WTC11 (cell line): ENCODE results near the gene RAPGEF1. TPM values are rescaled to one million over a fixed set of nuclear protein-coding genes. Genes with fewer than 3 reads are reported as not detected.
A peak's percentile ranks its signal among the peaks of the same experiment; 100 is the strongest.

Source experiments
- ATAC-seq: fragments of 200-7000 bp; cut with Tn5 transposase; 2 replicates; pipeline ENCODE4 v1.10.0; 2021; ENCODE audit warnings: mild to moderate bottlenecking, moderate library complexity
- CTCF ChIA-PET: fragments of 300-600 bp; sonication (Branson Sonifier 250); formaldehyde crosslinking; loops from one replicate; lab custom pipeline; 2021; ENCODE audit warnings: antibody characterized with exemption; lab: Charles Lee
- POLR2A ChIA-PET: fragments of 350-600 bp; sonication (Branson Sonifier 250); formaldehyde crosslinking; loops from one replicate; lab custom pipeline; 2021; ENCODE audit warnings: antibody characterized with exemption; lab: Charles Lee
- DNase-seq: peaks from one replicate; pipeline ENCODE4 v3.0.0; 2021; ENCODE audit warnings: low spot score
- H3K27ac Mint-ChIP-seq: 2 replicates; pipeline ENCODE4 v1.8.0; 2021; ENCODE audit warnings: mixed read lengths
- H3K27me3 Mint-ChIP-seq: 2 replicates; pipeline ENCODE4 v1.8.0; 2021; ENCODE audit warnings: low read depth, mild to moderate bottlenecking, moderate library complexity, mixed read lengths
- H3K36me3 Mint-ChIP-seq: 2 replicates; pipeline ENCODE4 v1.8.0; 2021; ENCODE audit warnings: mixed read lengths
- H3K4me1 Mint-ChIP-seq: 2 replicates; pipeline ENCODE4 v1.8.0; 2022; ENCODE audit warnings: mixed read lengths
- H3K4me3 Mint-ChIP-seq: 2 replicates; pipeline ENCODE4 v1.8.0; 2021; ENCODE audit warnings: mild to moderate bottlenecking, moderate library complexity, mixed read lengths
- H3K9me3 Mint-ChIP-seq: 2 replicates; pipeline ENCODE4 v1.8.0; 2021; ENCODE audit warnings: mixed read lengths
- AFF4 ChIP-seq: sonication (generic); formaldehyde crosslinking; IDR thresholded peaks from 2 replicates; pipeline ENCODE4 v1.8.1; 2023; ENCODE audit warnings: mild to moderate bottlenecking, missing genetic modification reagents, borderline replicate concordance
- MYBL2 ChIP-seq: sonication (generic); formaldehyde crosslinking; IDR thresholded peaks from 2 replicates; pipeline ENCODE4 v1.8.1; 2023; ENCODE audit warnings: mild to moderate bottlenecking, moderate library complexity, missing genetic modification reagents
- NFATC4 ChIP-seq: fragments of 250-450 bp; sonication (Bioruptor Pico); IDR thresholded peaks from 2 replicates; pipeline ENCODE4 v1.9.0; 2021; ENCODE audit warnings: mild to moderate bottlenecking
- RORB ChIP-seq: fragments of 250-450 bp; sonication (Bioruptor Pico); IDR thresholded peaks from 2 replicates; pipeline ENCODE4 v1.9.0; 2021; ENCODE audit warnings: mild to moderate bottlenecking
- SMAD3 ChIP-seq: sonication (generic); formaldehyde crosslinking; IDR thresholded peaks from 2 replicates; pipeline ENCODE4 v1.8.0; 2022; ENCODE audit warnings: missing genetic modification reagents, mild to moderate bottlenecking, borderline replicate concordance
- TEAD4 ChIP-seq: sonication (generic); formaldehyde crosslinking; IDR thresholded peaks from 2 replicates; pipeline ENCODE4 v1.8.0; 2022; ENCODE audit warnings: mild to moderate bottlenecking, missing genetic modification reagents
- ZBTB43 ChIP-seq: sonication (generic); formaldehyde crosslinking; IDR thresholded peaks from 2 replicates; pipeline ENCODE4 v1.8.1; 2023; ENCODE audit warnings: mild to moderate bottlenecking, missing genetic modification reagents
- ZNF281 ChIP-seq: sonication (generic); formaldehyde crosslinking; IDR thresholded peaks from 2 replicates; pipeline ENCODE4 v1.8.0; 2023; ENCODE audit warnings: mild to moderate bottlenecking, missing genetic modification reagents
- ZNF317 ChIP-seq: sonication (generic); formaldehyde crosslinking; IDR thresholded peaks from 2 replicates; pipeline ENCODE4 v1.8.1; 2023; ENCODE audit warnings: low read depth, mild to moderate bottlenecking, moderate library complexity, missing genetic modification reagents, borderline replicate concordance
- total RNA-seq: library from RNA; stranded (reverse); gene quantifications from 3 replicates; pipeline ENCODE4 v1.2.3, GENCODE V29; 2021
- TF ChIP-seq, protein P1 (sequence below): sonication (generic); formaldehyde crosslinking; conservative IDR thresholded peaks from 2 replicates; pipeline ENCODE4 v1.8.1; 2023; ENCODE audit warnings: mild to moderate bottlenecking, low read depth, missing genetic modification reagents, moderate library complexity
- TF ChIP-seq, protein P2 (sequence below): sonication (generic); formaldehyde crosslinking; IDR thresholded peaks from 2 replicates; pipeline ENCODE4 v1.8.1; 2022; ENCODE audit warnings: mild to moderate bottlenecking, missing genetic modification reagents, moderate library complexity, borderline replicate concordance
- TF ChIP-seq, protein P3 (sequence below): fragments of 250-450 bp; sonication (Bioruptor Pico); conservative IDR thresholded peaks from 2 replicates; pipeline ENCODE4 v1.9.0; 2021; ENCODE audit warnings: mild to moderate bottlenecking

Gene RAPGEF1
- total RNA-seq, 1 experiment from 2014 or later: 66.2 TPM

GRCh38 chr9:131543141-131543540 is 196.7 kb downstream of the RAPGEF1 start:
- H3K27me3 Mint-ChIP-seq: peaks cover 52% of the 10 kb centered on the region
- CTCF ChIA-PET: no interaction called here
- peaks cover 30% of the 10 kb centered on the region for H3K36me3 Mint-ChIP-seq
- POLR2A ChIA-PET: no interaction called here
- no peak for ATAC-seq
- no peak for DNase-seq
- TF ChIP-seq NFATC4 (no peak), ZNF317 (CRISPR knock-in tag) (peak; percentile 98)
- no peak overlapping the region for H3K27ac Mint-ChIP-seq
- H3K4me3 Mint-ChIP-seq: no peak overlapping the region
- peaks cover 7% of the 10 kb centered on the region for H3K4me1 Mint-ChIP-seq
- H3K9me3 Mint-ChIP-seq: peaks cover 38% of the 10 kb centered on the region

- no peak for ATAC-seq
- H3K4me3 Mint-ChIP-seq: no peak overlapping the region
- H3K36me3 Mint-ChIP-seq: peaks cover 25% of the 10 kb centered on the region
- no peak for DNase-seq
- ChIA-PET POLR2A (no interaction called here), CTCF (no interaction called here)
- no peak overlapping the region for H3K27ac Mint-ChIP-seq
- TF ChIP-seq, protein P1, sequence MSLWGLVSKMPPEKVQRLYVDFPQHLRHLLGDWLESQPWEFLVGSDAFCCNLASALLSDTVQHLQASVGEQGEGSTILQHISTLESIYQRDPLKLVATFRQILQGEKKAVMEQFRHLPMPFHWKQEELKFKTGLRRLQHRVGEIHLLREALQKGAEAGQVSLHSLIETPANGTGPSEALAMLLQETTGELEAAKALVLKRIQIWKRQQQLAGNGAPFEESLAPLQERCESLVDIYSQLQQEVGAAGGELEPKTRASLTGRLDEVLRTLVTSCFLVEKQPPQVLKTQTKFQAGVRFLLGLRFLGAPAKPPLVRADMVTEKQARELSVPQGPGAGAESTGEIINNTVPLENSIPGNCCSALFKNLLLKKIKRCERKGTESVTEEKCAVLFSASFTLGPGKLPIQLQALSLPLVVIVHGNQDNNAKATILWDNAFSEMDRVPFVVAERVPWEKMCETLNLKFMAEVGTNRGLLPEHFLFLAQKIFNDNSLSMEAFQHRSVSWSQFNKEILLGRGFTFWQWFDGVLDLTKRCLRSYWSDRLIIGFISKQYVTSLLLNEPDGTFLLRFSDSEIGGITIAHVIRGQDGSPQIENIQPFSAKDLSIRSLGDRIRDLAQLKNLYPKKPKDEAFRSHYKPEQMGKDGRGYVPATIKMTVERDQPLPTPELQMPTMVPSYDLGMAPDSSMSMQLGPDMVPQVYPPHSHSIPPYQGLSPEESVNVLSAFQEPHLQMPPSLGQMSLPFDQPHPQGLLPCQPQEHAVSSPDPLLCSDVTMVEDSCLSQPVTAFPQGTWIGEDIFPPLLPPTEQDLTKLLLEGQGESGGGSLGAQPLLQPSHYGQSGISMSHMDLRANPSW (CRISPR knock-in tag): no peak
- no peak for TF ChIP-seq RORB
- TF ChIP-seq TEAD4 (CRISPR knock-in tag): no peak
- TF ChIP-seq NFATC4: no peak
- TF ChIP-seq, protein P2, sequence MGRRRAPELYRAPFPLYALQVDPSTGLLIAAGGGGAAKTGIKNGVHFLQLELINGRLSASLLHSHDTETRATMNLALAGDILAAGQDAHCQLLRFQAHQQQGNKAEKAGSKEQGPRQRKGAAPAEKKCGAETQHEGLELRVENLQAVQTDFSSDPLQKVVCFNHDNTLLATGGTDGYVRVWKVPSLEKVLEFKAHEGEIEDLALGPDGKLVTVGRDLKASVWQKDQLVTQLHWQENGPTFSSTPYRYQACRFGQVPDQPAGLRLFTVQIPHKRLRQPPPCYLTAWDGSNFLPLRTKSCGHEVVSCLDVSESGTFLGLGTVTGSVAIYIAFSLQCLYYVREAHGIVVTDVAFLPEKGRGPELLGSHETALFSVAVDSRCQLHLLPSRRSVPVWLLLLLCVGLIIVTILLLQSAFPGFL (CRISPR knock-in tag): no peak
- TF ChIP-seq AFF4 (CRISPR knock-in tag): no peak
- no peak for TF ChIP-seq SMAD3
- H3K9me3 Mint-ChIP-seq: peaks cover 37% of the 10 kb centered on the region
- H3K4me1 Mint-ChIP-seq: no peaks in the 10 kb centered on the region
- peaks cover 22% of the 10 kb centered on the region for H3K27me3 Mint-ChIP-seq
Observed at GRCh38 chr9:131539223-131539923, 200.5 kb downstream of the RAPGEF1 start.

DNA sequence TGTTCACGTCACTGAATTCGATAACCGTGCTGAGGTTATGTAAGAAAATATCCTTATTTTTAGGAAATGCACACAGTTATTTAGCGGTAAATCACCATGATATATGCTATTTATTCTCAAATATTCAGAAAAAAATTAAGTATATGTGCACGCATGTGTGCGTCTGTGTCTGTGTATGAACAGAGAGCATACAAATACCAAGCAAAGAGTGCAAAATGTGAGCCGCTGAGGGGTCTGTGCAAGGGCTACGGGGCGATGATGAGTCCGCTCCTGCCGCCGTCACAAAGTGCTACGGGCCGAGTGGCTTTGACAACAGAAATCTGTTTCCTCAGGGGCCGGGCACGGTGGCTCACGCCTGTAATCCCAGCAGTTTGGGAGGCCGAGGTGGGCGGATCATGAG is 201.9 kb downstream of the RAPGEF1 start:
- Mint-ChIP-seq H3K9me3 (peaks cover 23% of the 10 kb centered on the region), H3K27ac (no peak overlapping the region), H3K36me3 (peaks cover 14% of the 10 kb centered on the region), H3K4me3 (no peak overlapping the region)
- no peak for DNase-seq
- no peak for TF ChIP-seq ZNF281
- no peak for TF ChIP-seq ZBTB43 (CRISPR knock-in tag)
- TF ChIP-seq, protein P3, sequence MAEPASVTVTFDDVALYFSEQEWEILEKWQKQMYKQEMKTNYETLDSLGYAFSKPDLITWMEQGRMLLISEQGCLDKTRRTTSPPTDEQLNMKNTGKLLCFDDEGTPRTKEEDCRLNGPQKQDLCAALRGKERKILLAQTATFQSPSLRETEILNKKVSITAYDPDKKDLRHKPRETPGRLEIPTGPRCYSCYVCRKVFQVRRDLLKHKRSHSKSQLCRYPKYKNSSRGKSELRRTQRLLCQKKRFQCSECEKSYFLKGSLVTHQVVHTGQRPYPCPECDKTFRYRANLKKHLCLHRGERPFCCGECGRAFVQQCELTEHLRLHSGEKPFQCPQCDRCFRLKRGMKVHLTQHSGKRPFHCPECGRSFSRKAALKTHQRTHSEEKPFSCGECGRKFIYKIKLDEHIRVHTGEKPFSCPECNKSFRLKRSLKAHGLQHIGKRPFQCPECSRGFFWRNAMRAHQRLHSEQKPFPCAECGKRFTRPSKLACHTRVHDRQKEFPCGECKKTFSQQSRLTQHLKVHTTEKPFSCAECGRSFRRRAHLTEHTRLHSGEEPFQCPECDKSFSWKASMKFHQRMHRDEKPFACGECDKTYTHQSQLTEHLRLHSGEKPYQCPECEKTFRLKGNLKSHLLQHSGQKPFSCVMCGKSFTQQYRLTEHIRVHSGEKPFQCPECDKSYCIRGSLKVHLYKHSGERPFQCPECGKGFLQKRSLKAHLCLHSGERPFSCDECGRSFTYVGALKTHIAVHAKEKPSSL: no peak
- TF ChIP-seq MYBL2 (CRISPR knock-in tag): no peak
- TF ChIP-seq, all 79 proteins: peak for 0
- no peaks in the 10 kb centered on the region for H3K4me1 Mint-ChIP-seq
- ChIA-PET CTCF (no interaction called here), POLR2A (no interaction called here)
- ATAC-seq: no peak
- H3K27me3 Mint-ChIP-seq: peaks cover 8% of the 10 kb centered on the region
